Measurements from ENCODE around the gene AKNA.

DNA sequence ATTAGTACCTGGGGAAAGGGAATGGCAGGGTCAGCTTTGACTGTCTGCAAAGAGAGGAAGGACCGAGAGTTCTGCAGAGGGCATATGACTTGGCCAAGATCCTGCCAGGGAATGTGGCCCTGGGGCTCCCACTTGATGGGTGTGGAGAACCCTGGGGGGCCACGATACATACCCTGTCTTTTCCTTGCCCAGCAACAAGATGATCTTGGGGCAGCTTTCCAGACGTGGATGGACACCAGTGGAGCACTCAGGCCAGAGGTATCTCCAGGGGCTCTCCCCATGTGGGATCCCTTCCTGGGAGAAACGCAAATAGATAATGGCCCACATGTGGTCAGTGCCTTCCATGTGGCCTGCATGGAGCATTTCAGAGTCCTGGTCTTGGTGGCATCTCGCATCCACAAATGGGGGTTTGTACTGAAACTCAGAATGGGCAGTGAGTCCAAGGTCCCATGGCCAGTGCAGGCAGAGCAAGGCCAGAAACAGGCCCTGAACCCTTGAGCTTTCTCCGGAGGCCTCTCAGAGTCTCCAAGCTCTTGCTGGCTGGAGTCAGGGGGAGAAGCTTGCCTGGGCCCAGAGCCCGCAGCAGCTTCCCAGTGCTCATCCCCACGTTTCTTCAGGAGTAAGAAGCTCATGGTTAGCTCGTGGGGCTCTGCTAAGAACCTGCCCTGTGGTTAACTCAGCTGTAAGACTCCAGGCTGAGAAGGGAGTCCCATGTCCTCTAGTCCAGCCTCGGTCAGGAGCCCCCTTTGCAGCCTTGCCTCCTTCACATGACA lies 83.2 kb downstream of the AKNA start:
- no peak for TF ChIP-seq CTCF (IDR thresholded peaks at IDR 0.05)
- no peak for TF ChIP-seq POLR2A (IDR thresholded peaks at IDR 0.05)
